ENCODE results near the gene CDKAL1. TPM values are rescaled to one million over a fixed set of nuclear protein-coding genes. Genes with fewer than 3 reads are reported as not detected.
"Not testable (repeated sequence)": the region's sequence is repeated elsewhere in the genome, so short reads cannot be mapped to it uniquely, and the experiment has no call there.

The CDKAL1 gene
- total and polyA plus RNA-seq, 8 donors: 3.4 to 36.7 (median 10.4) TPM

GRCh38 chr6:20921578-20921977 lies 387.3 kb downstream of the CDKAL1 start:
- Histone ChIP-seq H3K4me3 (no peak overlapping the region), H3K27me3 (no peaks in the 10 kb centered on the region), H3K9me3 (no peaks in the 10 kb centered on the region), H3K27ac (no peak overlapping the region), H3K4me1 (no peaks in the 10 kb centered on the region), H3K36me3 (no peaks in the 10 kb centered on the region)
- whole genome bisulfite sequencing, 5 donors: 55 to 88% (median 83%) methylated on average over 2 of the region's 2 CpGs
- intact Hi-C loops (cut with DNase I; ENCODE audit: low total_unique reads): no loop called here
- TF ChIP-seq CTCF (IDR thresholded peaks at IDR 0.05) (no peak), EP300 (IDR thresholded peaks at IDR 0.05) (no peak), POLR2A (IDR thresholded peaks at IDR 0.05) (no peak), POLR2AphosphoS5 (IDR thresholded peaks at IDR 0.05) (no peak)
- no peak for DNase-seq

- intact Hi-C loops (cut with DNase I; ENCODE audit: low total_unique reads): no loop called here
- H3K36me3 ChIP-seq: no peaks in the 10 kb centered on the region
- no peak for DNase-seq
- no peaks in the 10 kb centered on the region for H3K9me3 ChIP-seq
- H3K4me3 ChIP-seq: no peak overlapping the region
- TF ChIP-seq POLR2AphosphoS5 (IDR thresholded peaks at IDR 0.05): no peak
- no peak for TF ChIP-seq POLR2A (IDR thresholded peaks at IDR 0.05)
- no peak for TF ChIP-seq EP300 (IDR thresholded peaks at IDR 0.05)
- no peak for TF ChIP-seq CTCF (IDR thresholded peaks at IDR 0.05)
- H3K4me1 ChIP-seq: no peaks in the 10 kb centered on the region
- H3K27ac ChIP-seq: no peak overlapping the region
- H3K27me3 ChIP-seq: no peaks in the 10 kb centered on the region
Observed at GRCh38 chr6:20922743-20923142, 388.5 kb downstream of the CDKAL1 start.

- DNase-seq; H3K36me3 ChIP-seq; H3K4me1 ChIP-seq; H3K27me3 ChIP-seq; intact Hi-C loops (cut with DNase I; ENCODE audit: low total_unique reads); H3K27ac ChIP-seq; H3K9me3 ChIP-seq; H3K4me3 ChIP-seq: not testable (repeated sequence)
- 72 to 82% (median 74%) methylated on average over 3 of the region's 3 CpGs for WGBS, 5 donors
Observed at GRCh38 chr6:20924094-20924493, 389.8 kb downstream of the CDKAL1 start.

GRCh38 chr6:20924911-20925543 lies 390.8 kb downstream of the CDKAL1 start:
- H3K27me3 ChIP-seq: no peaks in the 10 kb centered on the region
- no peak for DNase-seq
- WGBS, 5 donors: 80 to 97% (median 95%) methylated on average over 3 of the region's 3 CpGs
- H3K4me1 ChIP-seq: peaks cover 0 to 4% (median 0%) of the 10 kb centered on the region in 4 donors
- no peak for TF ChIP-seq CTCF (IDR thresholded peaks at IDR 0.05)
- no peak for TF ChIP-seq POLR2AphosphoS5 (IDR thresholded peaks at IDR 0.05)
- no peak for TF ChIP-seq EP300 (IDR thresholded peaks at IDR 0.05)
- no peak for TF ChIP-seq POLR2A (IDR thresholded peaks at IDR 0.05)
- H3K36me3 ChIP-seq: no peaks in the 10 kb centered on the region
- intact Hi-C loops (cut with DNase I; ENCODE audit: low total_unique reads): no loop called here
- no peak overlapping the region for H3K4me3 ChIP-seq
- H3K27ac ChIP-seq: no peak overlapping the region
- no peaks in the 10 kb centered on the region for H3K9me3 ChIP-seq

GRCh38 chr6:20927130-20927860 lies 393.0 kb downstream of the CDKAL1 start:
- no peak for DNase-seq
- intact Hi-C loops (cut with DNase I; ENCODE audit: low total_unique reads): no loop called here
- no peak for TF ChIP-seq CTCF (IDR thresholded peaks at IDR 0.05)
- TF ChIP-seq EP300 (IDR thresholded peaks at IDR 0.05): no peak
- H3K9me3 ChIP-seq: no peaks in the 10 kb centered on the region
- no peaks in the 10 kb centered on the region for H3K36me3 ChIP-seq
- H3K27me3 ChIP-seq: no peaks in the 10 kb centered on the region
- peaks cover 0 to 4% (median 0%) of the 10 kb centered on the region in 4 donors for H3K4me1 ChIP-seq
- no peak overlapping the region for H3K4me3 ChIP-seq
- 62 to 71% (median 68%) methylated on average over 8 of the region's 8 CpGs for WGBS, 5 donors
- H3K27ac ChIP-seq: no peak overlapping the region
